Hindlimb muscle (tissue), 1 donor: Measurements from ENCODE around the gene ERG. TPM values are rescaled to one million over a fixed set of nuclear protein-coding genes. Genes with fewer than 3 reads are reported as not detected.

Source experiments
- DNase-seq: peaks from one replicate; pipeline ENCODE4 v3.0.0-alpha.2; 2013
- polyA plus RNA-seq: library from polyadenylated mRNA; unstranded; fragments of 120-200 nt; gene quantifications from one replicate; pipeline ENCODE4 v1.2.1, GENCODE V29; 2013; ENCODE audit not compliant: insufficient read length

The ERG gene, protein sequence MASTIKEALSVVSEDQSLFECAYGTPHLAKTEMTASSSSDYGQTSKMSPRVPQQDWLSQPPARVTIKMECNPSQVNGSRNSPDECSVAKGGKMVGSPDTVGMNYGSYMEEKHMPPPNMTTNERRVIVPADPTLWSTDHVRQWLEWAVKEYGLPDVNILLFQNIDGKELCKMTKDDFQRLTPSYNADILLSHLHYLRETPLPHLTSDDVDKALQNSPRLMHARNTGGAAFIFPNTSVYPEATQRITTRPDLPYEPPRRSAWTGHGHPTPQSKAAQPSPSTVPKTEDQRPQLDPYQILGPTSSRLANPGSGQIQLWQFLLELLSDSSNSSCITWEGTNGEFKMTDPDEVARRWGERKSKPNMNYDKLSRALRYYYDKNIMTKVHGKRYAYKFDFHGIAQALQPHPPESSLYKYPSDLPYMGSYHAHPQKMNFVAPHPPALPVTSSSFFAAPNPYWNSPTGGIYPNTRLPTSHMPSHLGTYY
- polyA plus RNA-seq, result 18.2 TPM

DNA sequence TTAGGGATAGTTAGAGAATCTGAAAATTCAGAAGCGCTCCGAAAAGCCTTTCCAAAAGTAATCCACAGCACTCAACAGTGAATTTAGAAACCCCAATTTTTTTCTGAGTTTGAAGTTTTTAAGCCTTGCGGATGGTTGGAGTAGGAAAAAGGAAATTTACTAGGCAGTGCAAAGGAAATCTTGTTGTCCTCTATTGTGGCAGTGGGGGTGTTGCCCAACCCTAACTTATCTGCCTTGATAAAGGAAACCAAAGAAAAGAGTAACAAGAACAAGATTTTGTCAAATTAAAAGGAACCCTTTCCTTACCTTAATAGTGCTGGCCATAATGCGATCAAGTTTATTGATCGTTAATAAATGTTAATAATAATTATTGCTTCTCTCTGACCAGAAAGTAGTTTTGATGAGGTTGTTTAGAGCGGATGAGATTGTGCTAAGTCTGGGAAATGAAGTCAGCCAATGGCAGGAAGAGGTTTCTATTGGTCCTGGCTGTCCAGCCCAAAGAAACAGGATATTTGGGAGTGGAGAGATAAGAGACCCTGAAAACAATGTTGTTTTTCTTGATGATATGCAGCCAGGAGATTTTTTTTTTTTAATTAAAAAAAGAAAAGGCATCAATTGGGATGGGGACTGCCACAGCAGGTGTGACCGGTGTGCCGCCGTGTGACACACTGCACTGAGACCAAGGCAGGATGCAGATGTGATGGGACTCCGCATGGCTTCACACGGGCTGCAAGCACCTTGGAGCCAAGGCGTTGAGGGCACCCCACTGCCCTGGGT is at the start of gene ERG:
Gene ERG (minus strand): TSS at position 421 of the 777 bp plus-strand sequence. CDS start 97 bp downstream, at position 324.
- no peak for DNase-seq

DNA sequence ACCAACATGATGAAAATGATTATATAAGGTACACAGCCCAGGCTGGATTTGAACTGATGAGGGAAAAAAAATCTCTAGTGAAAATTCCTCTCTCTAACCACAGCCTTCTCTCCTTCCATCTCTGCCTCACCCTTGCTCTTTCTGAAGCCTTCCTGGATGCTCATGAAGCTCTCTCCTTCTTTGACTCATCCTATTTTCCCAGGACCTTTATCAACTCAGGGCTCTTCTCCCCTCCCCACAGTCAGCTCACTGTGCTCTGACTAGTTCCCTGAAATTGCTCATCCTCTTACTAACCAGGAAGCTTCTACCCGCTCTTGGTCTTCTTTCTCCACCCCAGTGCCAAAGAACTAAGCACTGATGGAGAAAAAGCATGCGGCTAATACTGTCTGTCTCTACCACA is 46.4 kb upstream of the ERG start:
- no peak for DNase-seq

DNA sequence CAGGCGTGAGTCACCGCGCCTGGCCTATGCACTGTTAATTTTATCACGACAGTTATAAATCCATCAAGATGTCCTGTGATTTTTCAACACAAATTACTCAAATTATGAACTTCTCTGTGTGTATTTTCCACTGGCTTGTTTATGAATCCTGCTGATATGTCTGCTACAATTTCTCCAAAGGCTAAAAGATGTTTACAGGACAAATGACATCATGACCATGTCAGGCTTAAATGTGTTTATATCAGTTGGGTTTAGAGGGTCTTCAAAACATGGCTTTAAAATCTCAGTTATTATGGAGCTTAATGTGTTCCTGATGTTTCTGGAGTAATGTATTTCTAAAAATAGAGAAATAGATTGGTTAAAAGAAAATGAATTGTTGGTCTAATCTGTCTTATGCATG is 44.0 kb upstream of the ERG start:
- DNase-seq, result no peak

DNA sequence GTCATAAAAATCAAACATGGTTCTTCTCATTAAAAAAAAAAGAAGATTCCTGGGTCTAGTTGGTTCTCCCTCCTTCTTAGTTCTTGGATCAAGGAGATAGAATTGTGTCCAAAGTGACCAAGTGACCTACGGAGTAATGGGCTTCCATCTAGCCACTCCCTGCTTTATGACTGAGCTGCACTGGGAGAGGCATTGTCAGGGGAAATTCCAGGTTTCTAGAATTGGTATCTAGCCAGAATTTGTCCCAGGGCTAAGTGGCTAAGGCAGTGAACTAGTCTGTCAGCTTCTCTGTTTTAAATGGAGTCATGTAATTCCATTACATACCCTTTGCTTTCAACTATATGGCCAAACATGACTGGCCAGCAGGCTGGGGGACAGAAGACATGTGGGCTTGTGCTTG is 40.1 kb upstream of the ERG start:
- DNase-seq, result no peak

- no peak for DNase-seq
Observed at GRCh38 chr21:38534591-38534990, 36.3 kb upstream of the ERG start.

GRCh38 chr21:38533887-38534286 is 35.6 kb upstream of the ERG start:
- DNase-seq, result no peak

- peak; percentile 74 for DNase-seq
Observed at GRCh38 chr21:38531591-38531990, 33.3 kb upstream of the ERG start.

GRCh38 chr21:38531039-38531541 is 32.8 kb upstream of the ERG start:
- DNase-seq, result peak; percentile 26

- no peak for DNase-seq
Observed at GRCh38 chr21:38527737-38528136, 29.5 kb upstream of the ERG start.

DNA sequence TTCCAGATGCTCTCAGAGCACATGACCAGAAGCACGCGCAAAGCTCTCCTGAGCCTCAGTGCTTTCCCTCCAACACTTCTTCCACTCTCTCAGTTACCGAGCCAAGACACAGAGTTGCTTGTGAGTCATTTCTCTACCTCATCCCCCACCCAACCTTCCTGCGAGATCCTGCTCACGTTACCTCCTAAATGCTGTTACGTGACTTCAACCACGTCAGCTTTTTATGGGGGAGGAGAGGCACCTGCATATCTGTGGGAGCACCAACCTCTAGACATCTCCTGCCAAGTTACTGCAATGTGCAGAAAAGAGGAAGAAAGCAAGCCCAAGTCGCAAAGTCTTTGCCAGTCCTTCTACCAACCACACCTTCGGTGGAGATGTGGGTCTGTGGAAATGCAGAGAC is 27.2 kb upstream of the ERG start:
- DNase-seq, result no peak

- no peak for DNase-seq
Observed at GRCh38 chr21:38524168-38525153, 26.2 kb upstream of the ERG start.

DNA sequence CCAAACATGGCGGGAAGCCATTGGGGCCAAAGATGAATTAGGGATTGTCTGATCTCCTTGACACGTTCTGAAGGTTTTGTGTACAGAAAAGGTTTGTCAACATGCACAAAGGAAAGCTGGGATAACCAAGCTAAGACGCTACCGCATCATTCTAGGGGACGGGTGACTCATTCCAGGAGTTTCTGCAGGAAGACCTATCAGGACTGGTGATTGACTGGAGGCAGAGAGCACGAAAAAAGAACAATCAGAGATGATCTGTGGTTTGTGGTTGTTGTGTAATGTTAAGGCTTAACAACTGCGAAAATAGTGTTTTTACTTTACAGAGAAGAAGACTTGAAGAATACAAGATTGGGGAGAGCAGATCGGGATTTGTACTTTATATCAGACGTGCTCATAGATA is 22.2 kb upstream of the ERG start:
- no peak for DNase-seq

DNA sequence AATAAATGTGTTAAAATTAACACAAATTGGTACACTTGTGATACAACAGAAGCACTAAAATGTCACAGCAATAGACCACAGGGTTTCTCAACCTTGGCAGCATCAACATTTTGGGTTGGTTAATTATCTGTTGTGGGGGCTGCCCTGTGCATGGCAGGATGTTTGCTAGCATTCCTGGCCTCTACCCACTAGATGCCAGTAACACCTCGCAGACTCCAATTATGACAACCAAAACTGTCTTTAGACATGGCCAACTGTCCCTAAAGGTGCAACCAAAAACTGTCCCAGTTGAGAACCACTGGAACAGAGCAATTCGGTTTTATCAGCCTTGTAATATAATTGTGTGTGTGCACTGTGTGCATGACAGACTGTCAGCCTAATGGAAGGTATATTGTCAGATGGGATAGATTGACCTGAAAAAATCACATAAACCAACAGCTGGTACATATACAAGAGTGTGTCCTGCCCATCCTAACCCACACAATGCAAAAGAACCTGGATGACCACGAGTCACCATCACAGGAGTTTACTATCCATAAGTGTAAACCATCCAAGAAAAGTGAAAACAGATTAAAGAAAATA is 13.5 kb upstream of the ERG start:
- no peak for DNase-seq

GRCh38 chr21:38511198-38511597 is 12.9 kb upstream of the ERG start:
- no peak for DNase-seq

GRCh38 chr21:38507374-38507942 is 9.2 kb upstream of the ERG start:
- DNase-seq, result no peak

GRCh38 chr21:38506661-38507281 is 8.5 kb upstream of the ERG start:
- no peak for DNase-seq

- peak; percentile 73 for DNase-seq
Observed at GRCh38 chr21:38505654-38506523, 7.6 kb upstream of the ERG start.

DNA sequence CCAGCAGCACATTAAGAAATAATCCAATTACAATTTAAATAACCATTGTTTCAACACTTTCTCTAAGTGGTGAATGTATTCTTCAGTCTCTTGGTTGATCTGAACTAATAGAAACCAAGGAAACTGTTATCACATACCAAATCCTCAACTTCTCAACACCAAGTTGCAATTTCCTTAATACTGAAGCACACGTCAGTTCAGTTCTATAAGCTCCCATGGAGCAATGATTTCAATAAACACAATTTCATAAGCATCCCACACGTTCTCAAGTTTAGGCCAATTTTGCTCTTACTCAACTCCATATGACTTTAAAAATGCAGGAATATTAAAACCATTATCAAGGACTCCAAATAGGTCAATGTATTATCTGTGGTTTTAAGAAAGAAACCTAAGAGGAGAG is 5.8 kb upstream of the ERG start:
- no peak for DNase-seq

GRCh38 chr21:38503583-38503982 is 5.3 kb upstream of the ERG start:
- no peak for DNase-seq

GRCh38 chr21:38500073-38500472 is 1.8 kb upstream of the ERG start:
- DNase-seq, result no peak
